SU-DHL-6 (cell line): Measurements from ENCODE around the gene C3.

Source experiments
- H2AFZ ChIP-seq: fragments of 200-600 bp; sonication (generic); 2 replicates; pipeline ENCODE4 v1.6.1; 2014; ENCODE audit warnings: low read depth, mild to moderate bottlenecking, moderate library complexity, mixed read lengths, antibody characterized with exemption, low read length; ENCODE audit not compliant: severe bottlenecking
- H3F3A ChIP-seq: fragments of 200-600 bp; shearing (Covaris generic); 2 replicates; pipeline ENCODE4 v1.6.0; 2016; ENCODE audit warnings: antibody characterized with exemption, mild to moderate bottlenecking; ENCODE audit not compliant: insufficient read depth
- H3K27ac ChIP-seq: fragments of 200-600 bp; sonication (generic); 2 replicates; pipeline ENCODE4 v1.5.1; 2016; ENCODE audit warnings: low read depth, mild to moderate bottlenecking, low read length, moderate library complexity, mixed read lengths
- H3K27me3 ChIP-seq: fragments of 200-600 bp; sonication (generic), shearing (Covaris generic); 2 replicates; pipeline ENCODE4 v1.6.0; 2014; ENCODE audit warnings: mild to moderate bottlenecking, low read length
- H3K36me3 ChIP-seq: fragments of 200-600 bp; sonication (generic); 2 replicates; pipeline ENCODE4 v1.6.1; 2014; ENCODE audit warnings: mild to moderate bottlenecking, low read length, mixed read lengths
- H3K4me2 ChIP-seq: fragments of 300-600, 200-600 bp; shearing (Covaris generic), sonication (generic); 2 replicates; pipeline ENCODE4 v1.6.0; 2014; ENCODE audit warnings: low read length, low read depth, mild to moderate bottlenecking; ENCODE audit not compliant: poor library complexity, severe bottlenecking
- H3K4me3 ChIP-seq: fragments of 200-600 bp; sonication (generic); 2 replicates; pipeline ENCODE4 v1.5.1; 2014; ENCODE audit warnings: antibody characterized with exemption, low read length, mild to moderate bottlenecking, mixed read lengths; ENCODE audit not compliant: insufficient read depth, poor library complexity, severe bottlenecking
- H3K79me2 ChIP-seq: fragments of 200-600 bp; sonication (generic); 2 replicates; pipeline ENCODE4 v1.6.1; 2014; ENCODE audit warnings: mild to moderate bottlenecking, low read length, moderate library complexity; ENCODE audit not compliant: insufficient read depth
- H3K9ac ChIP-seq: fragments of 200-600 bp; sonication (generic); 2 replicates; pipeline ENCODE4 v1.7.0; 2014; ENCODE audit warnings: mild to moderate bottlenecking, low read length
- H3K9me2 ChIP-seq: fragments of 200-600 bp; sonication (generic); replicated peaks from 2 replicates; pipeline ENCODE4 v1.6.1; 2014; ENCODE audit warnings: low read length; ENCODE audit not compliant: insufficient read depth
- H3K9me3 ChIP-seq: fragments of 200-600 bp; sonication (generic); 2 replicates; pipeline ENCODE4 v1.6.1; 2014; ENCODE audit warnings: low read length, mixed read lengths; ENCODE audit not compliant: insufficient read depth
- H4K20me1 ChIP-seq: fragments of 200-600 bp; sonication (generic); 2 replicates; pipeline ENCODE4 v1.6.1; 2014; ENCODE audit warnings: low read depth, mild to moderate bottlenecking, antibody characterized with exemption, low read length, moderate library complexity, mixed read lengths
- CTCF ChIP-seq: fragments of 200-600 bp; sonication (generic); IDR thresholded peaks from one replicate; pipeline ENCODE4 v1.5.1; 2017; ENCODE audit warnings: antibody characterized with exemption, mild to moderate bottlenecking, low read length, moderate library complexity; ENCODE audit not compliant: insufficient read depth, poor library complexity, severe bottlenecking
- EZH2phosphoT487 ChIP-seq: fragments of 200-600 bp; sonication (generic), shearing (Covaris generic); conservative IDR thresholded peaks from 2 replicates; pipeline ENCODE4 v1.6.1; 2018; ENCODE audit warnings: mild to moderate bottlenecking, antibody characterized with exemption, low read length, moderate library complexity, mixed read lengths

Gene C3

GRCh38 chr19:6743066-6743465 is 22.6 kb upstream of the C3 start:
- Histone ChIP-seq H3K9me3 (no peaks in the 10 kb centered on the region), H2AFZ (no peak overlapping the region), H4K20me1 (no peaks in the 10 kb centered on the region), H3K36me3 (no peaks in the 10 kb centered on the region; the same call in 1 of the 2 replicates), H3K9ac (no peak overlapping the region), H3K4me3 (no peak overlapping the region), H3K79me2 (no peaks in the 10 kb centered on the region), H3K9me2 (no peaks in the 10 kb centered on the region), H3K27ac (no peak overlapping the region), H3F3A (peaks cover 21% of the 10 kb centered on the region), H3K4me2 (no peak overlapping the region), H3K27me3 (no peaks in the 10 kb centered on the region)
- TF ChIP-seq EZH2phosphoT487 (no peak), CTCF (no peak)

GRCh38 chr19:6740589-6741343 is 20.3 kb upstream of the C3 start:
- Histone ChIP-seq H2AFZ (peak overlapping the region; percentile 55), H3K27ac (peak overlapping the region; percentile 57), H3K36me3 (no peaks in the 10 kb centered on the region), H3K9me2 (no peaks in the 10 kb centered on the region), H3K9ac (peak overlapping the region; percentile 70), H3K79me2 (peaks cover 5% of the 10 kb centered on the region; the same call in 1 of the 2 replicates), H3K27me3 (no peaks in the 10 kb centered on the region), H3F3A (peaks cover 27% of the 10 kb centered on the region), H3K4me2 (peak overlapping the region; percentile 86), H3K9me3 (no peaks in the 10 kb centered on the region), H4K20me1 (no peaks in the 10 kb centered on the region), H3K4me3 (peak overlapping the region; percentile 79)
- TF ChIP-seq CTCF (no peak), EZH2phosphoT487 (no peak)

GRCh38 chr19:6739883-6740588 is 19.6 kb upstream of the C3 start:
- Histone ChIP-seq H3K4me2 (peak overlapping the region; percentile 86), H4K20me1 (no peaks in the 10 kb centered on the region), H2AFZ (peak overlapping the region; percentile 55), H3F3A (peaks cover 27% of the 10 kb centered on the region), H3K9me2 (no peaks in the 10 kb centered on the region), H3K79me2 (peaks cover 5% of the 10 kb centered on the region; the same call in 1 of the 2 replicates), H3K4me3 (peak overlapping the region; percentile 79), H3K9ac (peak overlapping the region; percentile 70), H3K27me3 (no peaks in the 10 kb centered on the region), H3K27ac (peak overlapping the region; percentile 57), H3K9me3 (no peaks in the 10 kb centered on the region), H3K36me3 (no peaks in the 10 kb centered on the region)
- no peak for TF ChIP-seq CTCF
- no peak for TF ChIP-seq EZH2phosphoT487
